Stimulated activated naive CD8-positive, alpha-beta T cell treated with anti-CD3 and anti-CD28 coated beads, Interleukin-15, Interleukin-2, amounts not matched to agents 100 ng/mL and 50 ng/mL, for 24 hours (primary cell): Measurements from ENCODE around the gene FAM234B.
A peak's percentile ranks its signal among the peaks of the same experiment; 100 is the strongest.

Source experiments
- H3K27ac Mint-ChIP-seq: one replicate; pipeline ENCODE4 v1.8.0; 2021; ENCODE audit warnings: mild to moderate bottlenecking, mixed read lengths
- H3K27me3 Mint-ChIP-seq: one replicate; pipeline ENCODE4 v1.8.0; 2021; ENCODE audit warnings: mixed read lengths
- H3K36me3 Mint-ChIP-seq: one replicate; pipeline ENCODE4 v1.8.0; 2021; ENCODE audit warnings: low read depth, mixed read lengths
- H3K4me1 Mint-ChIP-seq: one replicate; pipeline ENCODE4 v1.8.0; 2021; ENCODE audit warnings: low read depth, mixed read lengths
- H3K4me3 Mint-ChIP-seq: one replicate; pipeline ENCODE4 v1.8.0; 2021; ENCODE audit warnings: mild to moderate bottlenecking, mixed read lengths
- H3K9me3 Mint-ChIP-seq: one replicate; pipeline ENCODE4 v1.8.0; 2021; ENCODE audit warnings: mixed read lengths

FAM234B gene

GRCh38 chr12:13044002-13044905 is at the start of gene FAM234B:
TSS of gene FAM234B (plus strand) at chr12:13044381. CDS start at chr12:13044404, 23 bp downstream.
- Mint-ChIP-seq H3K27me3 (no peaks in the 10 kb centered on the region), H3K27ac (peak within 1 kb of the TSS; percentile 64), H3K36me3 (no peaks in the 10 kb centered on the region), H3K4me1 (peaks cover 20% of the 10 kb centered on the region), H3K4me3 (peak within 1 kb of the TSS; percentile 86), H3K9me3 (no peaks in the 10 kb centered on the region)

- Mint-ChIP-seq H3K36me3 (peaks cover 5% of the 10 kb centered on the region), H3K27me3 (no peaks in the 10 kb centered on the region), H3K4me1 (peaks cover 25% of the 10 kb centered on the region), H3K27ac (no peak overlapping the region), H3K9me3 (no peaks in the 10 kb centered on the region), H3K4me3 (no peak overlapping the region)
Measured at GRCh38 chr12:12995088-12995487, 49.1 kb upstream of the FAM234B start.

GRCh38 chr12:12996209-12996608 is 48.0 kb upstream of the FAM234B start:
- Mint-ChIP-seq H3K27me3 (no peaks in the 10 kb centered on the region), H3K4me3 (no peak overlapping the region), H3K4me1 (peaks cover 30% of the 10 kb centered on the region), H3K9me3 (no peaks in the 10 kb centered on the region), H3K27ac (no peak overlapping the region), H3K36me3 (peaks cover 5% of the 10 kb centered on the region)

- Mint-ChIP-seq H3K27me3 (peaks cover 5% of the 10 kb centered on the region), H3K4me1 (peaks cover 35% of the 10 kb centered on the region), H3K4me3 (no peak overlapping the region), H3K27ac (no peak overlapping the region), H3K9me3 (no peaks in the 10 kb centered on the region), H3K36me3 (peaks cover 5% of the 10 kb centered on the region)
Measured at GRCh38 chr12:12997156-12997555, 47.0 kb upstream of the FAM234B start.

- no peaks in the 10 kb centered on the region for H3K9me3 Mint-ChIP-seq
- H3K36me3 Mint-ChIP-seq, result peaks cover 5% of the 10 kb centered on the region
- no peak overlapping the region for H3K4me3 Mint-ChIP-seq
- H3K4me1 Mint-ChIP-seq, result peaks cover 30% of the 10 kb centered on the region
- peaks cover 11% of the 10 kb centered on the region for H3K27me3 Mint-ChIP-seq
- H3K27ac Mint-ChIP-seq, result no peak overlapping the region
Measured at GRCh38 chr12:12997734-12998133, 46.4 kb upstream of the FAM234B start.

- Mint-ChIP-seq H3K27ac (no peak overlapping the region), H3K27me3 (peaks cover 14% of the 10 kb centered on the region), H3K9me3 (no peaks in the 10 kb centered on the region), H3K4me3 (no peak overlapping the region), H3K36me3 (peaks cover 5% of the 10 kb centered on the region), H3K4me1 (peaks cover 25% of the 10 kb centered on the region)
Measured at GRCh38 chr12:12998248-12998647, 45.9 kb upstream of the FAM234B start.

GRCh38 chr12:12999271-12999958 is 44.8 kb upstream of the FAM234B start:
- no peaks in the 10 kb centered on the region for H3K9me3 Mint-ChIP-seq
- no peak overlapping the region for H3K27ac Mint-ChIP-seq
- H3K27me3 Mint-ChIP-seq, result peaks cover 14% of the 10 kb centered on the region
- H3K4me3 Mint-ChIP-seq, result peak overlapping the region; percentile 95
- H3K36me3 Mint-ChIP-seq, result no peaks in the 10 kb centered on the region
- peaks cover 22% of the 10 kb centered on the region for H3K4me1 Mint-ChIP-seq

- Mint-ChIP-seq H3K27ac (peak within 1 kb of the TSS; percentile 84), H3K4me3 (peak within 1 kb of the TSS; percentile 95), H3K9me3 (no peaks in the 10 kb centered on the region), H3K36me3 (no peaks in the 10 kb centered on the region), H3K27me3 (peaks cover 14% of the 10 kb centered on the region), H3K4me1 (peaks cover 22% of the 10 kb centered on the region)
Measured at GRCh38 chr12:12999959-13000615, 44.1 kb upstream of the FAM234B start, which contains the start of gene HEBP1. TSS of gene HEBP1 (minus strand) at chr12:13000265. CDS start at chr12:13000114, 151 bp downstream.

- H3K27me3 Mint-ChIP-seq, result peaks cover 14% of the 10 kb centered on the region
- no peaks in the 10 kb centered on the region for H3K36me3 Mint-ChIP-seq
- H3K27ac Mint-ChIP-seq, result peak overlapping the region; percentile 84
- H3K4me3 Mint-ChIP-seq, result peak overlapping the region; percentile 95
- H3K4me1 Mint-ChIP-seq, result peaks cover 22% of the 10 kb centered on the region
- no peaks in the 10 kb centered on the region for H3K9me3 Mint-ChIP-seq
Measured at GRCh38 chr12:13000616-13000924, 43.6 kb upstream of the FAM234B start.

- H3K4me3 Mint-ChIP-seq, result peak overlapping the region; percentile 95
- no peaks in the 10 kb centered on the region for H3K9me3 Mint-ChIP-seq
- H3K36me3 Mint-ChIP-seq, result no peaks in the 10 kb centered on the region
- H3K4me1 Mint-ChIP-seq, result peaks cover 22% of the 10 kb centered on the region
- H3K27me3 Mint-ChIP-seq, result peaks cover 14% of the 10 kb centered on the region
- H3K27ac Mint-ChIP-seq, result peak overlapping the region; percentile 84
Measured at GRCh38 chr12:13000925-13001774, 43.0 kb upstream of the FAM234B start.

- peak overlapping the region; percentile 38 for H3K27ac Mint-ChIP-seq
- peak overlapping the region; percentile 75 for H3K4me3 Mint-ChIP-seq
- peaks cover 14% of the 10 kb centered on the region for H3K27me3 Mint-ChIP-seq
Measured at GRCh38 chr12:13001775-13002040, 42.5 kb upstream of the FAM234B start.

GRCh38 chr12:13002301-13003097 is 41.7 kb upstream of the FAM234B start:
- no peaks in the 10 kb centered on the region for H3K36me3 Mint-ChIP-seq
- peak overlapping the region; percentile 38 for H3K27ac Mint-ChIP-seq
- peak overlapping the region; percentile 75 for H3K4me3 Mint-ChIP-seq
- H3K9me3 Mint-ChIP-seq, result no peaks in the 10 kb centered on the region
- peaks cover 22% of the 10 kb centered on the region for H3K4me1 Mint-ChIP-seq
- peaks cover 14% of the 10 kb centered on the region for H3K27me3 Mint-ChIP-seq

More at GRCh38 chr12:13001775-13002040, 42.5 kb upstream of the FAM234B start:
- Mint-ChIP-seq H3K4me1 (peaks cover 22% of the 10 kb centered on the region), H3K36me3 (no peaks in the 10 kb centered on the region), H3K9me3 (no peaks in the 10 kb centered on the region)

GRCh38 chr12:13004361-13004760 is 39.8 kb upstream of the FAM234B start:
- H3K27me3 Mint-ChIP-seq, result peaks cover 14% of the 10 kb centered on the region
- H3K9me3 Mint-ChIP-seq, result no peaks in the 10 kb centered on the region
- no peaks in the 10 kb centered on the region for H3K36me3 Mint-ChIP-seq
- no peak overlapping the region for H3K27ac Mint-ChIP-seq
- no peak overlapping the region for H3K4me3 Mint-ChIP-seq
- peaks cover 16% of the 10 kb centered on the region for H3K4me1 Mint-ChIP-seq

GRCh38 chr12:13004986-13005385 is 39.2 kb upstream of the FAM234B start:
- Mint-ChIP-seq H3K27me3 (peaks cover 14% of the 10 kb centered on the region), H3K36me3 (no peaks in the 10 kb centered on the region), H3K27ac (no peak overlapping the region), H3K4me1 (peaks cover 10% of the 10 kb centered on the region), H3K9me3 (no peaks in the 10 kb centered on the region), H3K4me3 (no peak overlapping the region)
